Islet of Langerhans (tissue), 1 donor: ENCODE results near the gene SMAD7.
"Not testable (repeated sequence)": the region's sequence is repeated elsewhere in the genome, so short reads cannot be mapped to it uniquely, and the experiment has no call there.

Experiments used
- FAIRE-seq: peaks from one replicate; lab custom pipeline; 2011; peaks lifted over from hg19 to GRCh38; lab: Jason Lieb, UNC

SMAD7 gene

DNA sequence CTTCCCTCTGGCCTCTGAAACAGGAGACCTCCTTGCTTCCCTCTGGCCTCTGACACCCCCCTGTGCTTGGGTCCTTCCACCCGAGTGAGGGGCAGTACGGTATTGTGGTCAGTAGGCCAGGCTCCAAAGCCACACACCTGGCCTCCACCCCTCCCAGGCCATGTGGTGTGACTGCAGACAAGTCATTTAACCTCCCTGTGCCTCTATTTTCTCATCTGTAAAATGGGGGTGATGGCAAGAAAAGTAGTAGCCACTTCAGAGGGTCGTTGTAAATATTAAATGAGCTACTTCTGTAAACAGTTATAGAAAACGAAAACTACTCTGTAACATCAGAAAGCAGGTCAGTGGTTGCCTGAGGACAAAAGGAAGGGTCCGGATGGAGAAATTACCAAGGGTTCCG lies 74.2 kb downstream of the SMAD7 start:
- no peak for FAIRE-seq

DNA sequence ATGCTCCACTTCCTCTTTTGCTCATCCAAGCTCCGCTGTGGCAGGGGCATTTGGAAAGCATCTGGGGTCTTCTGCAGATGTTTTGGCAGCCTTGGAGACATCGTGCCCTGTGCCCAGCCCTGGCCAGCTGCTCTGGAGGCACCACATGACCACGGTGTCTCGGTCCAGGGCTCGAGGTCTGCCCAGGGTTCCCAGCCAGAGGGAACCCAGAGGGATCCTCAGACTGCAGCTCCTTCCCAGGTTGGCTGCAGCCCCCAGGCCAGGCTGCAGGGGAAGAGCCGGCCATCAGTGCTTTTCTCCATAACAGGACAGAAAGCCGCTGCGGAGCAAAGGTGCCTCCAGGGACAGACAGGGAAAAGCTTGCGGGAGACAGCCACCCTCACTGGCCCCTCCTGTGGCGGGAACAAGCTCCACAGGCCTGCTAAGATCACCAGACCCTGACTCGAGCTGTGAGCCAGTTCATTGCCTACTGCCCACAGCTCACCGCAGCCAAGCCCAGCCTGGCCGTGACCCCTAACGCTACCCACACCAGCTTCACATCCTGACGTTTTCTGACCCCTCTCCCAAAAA lies 74.7 kb downstream of the SMAD7 start:
- FAIRE-seq, result no peak

DNA sequence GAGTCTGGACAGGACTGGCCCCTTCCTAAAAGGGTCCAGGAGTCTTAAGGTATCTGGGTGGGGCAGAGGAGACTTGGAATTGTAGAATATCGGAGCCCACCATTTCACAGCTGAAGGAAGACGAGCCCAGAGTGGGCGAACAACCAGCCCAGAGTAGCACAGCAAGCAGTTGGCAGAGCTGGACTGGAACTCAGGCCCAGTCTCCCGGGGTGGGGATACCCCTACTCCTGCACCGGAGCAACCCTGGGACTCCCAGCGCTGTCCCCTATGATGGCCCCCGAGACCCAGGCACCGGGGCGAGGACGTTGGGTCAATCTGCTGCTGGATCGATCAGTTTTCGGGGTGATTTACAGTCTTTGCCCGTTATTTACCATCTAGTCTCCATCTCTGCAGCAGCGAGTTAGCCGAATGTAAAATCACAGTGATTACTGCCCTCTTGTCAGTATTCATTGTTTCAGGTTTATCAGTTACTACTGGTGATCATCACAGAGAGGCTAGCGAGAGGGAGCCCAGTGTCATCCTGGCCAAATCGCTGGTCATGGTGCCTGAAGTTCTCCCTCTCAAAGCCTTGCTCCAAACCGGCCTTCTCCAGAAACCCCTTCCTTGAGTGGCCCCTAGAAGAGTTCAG lies 75.3 kb downstream of the SMAD7 start:
- no peak for FAIRE-seq

- no peak for FAIRE-seq
Observed at GRCh38 chr18:48874701-48875162, 76.0 kb downstream of the SMAD7 start.

DNA sequence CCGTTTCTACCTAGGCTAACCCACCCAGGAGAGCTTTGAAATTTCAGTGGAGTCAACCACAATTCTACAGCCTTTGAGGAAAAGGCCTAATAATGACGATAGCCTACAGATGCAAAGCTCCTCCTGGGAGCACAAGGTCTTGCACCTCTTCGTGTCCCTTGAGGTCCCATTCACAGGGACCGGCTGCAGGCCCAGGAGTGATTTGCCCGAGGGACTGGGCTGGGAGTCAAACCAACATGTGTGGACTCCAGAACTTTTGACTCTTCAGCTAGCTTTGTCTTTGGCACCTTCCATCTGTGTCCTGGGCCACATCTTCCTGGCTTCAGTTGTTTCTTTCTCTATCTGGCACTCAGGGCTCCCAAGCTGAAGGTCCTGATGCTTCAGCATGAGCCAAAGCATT lies 76.5 kb downstream of the SMAD7 start:
- no peak for FAIRE-seq

GRCh38 chr18:48872234-48873145 lies 78.3 kb downstream of the SMAD7 start:
- no peak for FAIRE-seq

GRCh38 chr18:48871391-48872166 lies 79.2 kb downstream of the SMAD7 start:
- FAIRE-seq, result no peak

- FAIRE-seq, result not testable (repeated sequence)
Observed at GRCh38 chr18:48870926-48871325, 79.8 kb downstream of the SMAD7 start.
